T-helper 1 cell (primary cell): ENCODE data around the gene TTC7B.

ENCODE experiments used
- DNase-seq, 5 donors: peaks; one replicate each; pipeline ENCODE4 v3.0.0-alpha.2; 2012 to 2020

Gene TTC7B

GRCh38 chr14:90587252-90587910 lies 228.8 kb downstream of the TTC7B start:
- DNase-seq = no peak

DNA sequence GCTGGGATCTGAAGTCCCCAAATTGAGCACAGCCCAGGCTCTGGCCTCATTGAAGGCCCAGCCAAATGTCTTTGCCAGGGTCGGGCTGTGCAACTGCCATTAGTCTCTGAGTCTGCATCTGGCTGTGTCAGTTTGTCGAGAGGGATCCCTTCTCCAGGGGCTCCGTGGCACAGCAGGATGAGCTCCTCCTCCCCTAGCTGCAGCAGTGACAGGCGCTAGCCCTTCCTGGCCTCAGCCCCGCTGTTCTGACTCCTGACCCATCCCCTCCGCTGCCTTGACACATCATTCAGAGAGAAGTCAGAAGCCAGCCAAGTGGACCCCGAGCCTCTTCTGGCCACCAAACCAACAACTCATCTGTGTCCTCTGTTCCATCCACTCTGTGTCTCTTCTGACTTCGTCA lies 231.1 kb downstream of the TTC7B start:
- DNase-seq = no peak

DNA sequence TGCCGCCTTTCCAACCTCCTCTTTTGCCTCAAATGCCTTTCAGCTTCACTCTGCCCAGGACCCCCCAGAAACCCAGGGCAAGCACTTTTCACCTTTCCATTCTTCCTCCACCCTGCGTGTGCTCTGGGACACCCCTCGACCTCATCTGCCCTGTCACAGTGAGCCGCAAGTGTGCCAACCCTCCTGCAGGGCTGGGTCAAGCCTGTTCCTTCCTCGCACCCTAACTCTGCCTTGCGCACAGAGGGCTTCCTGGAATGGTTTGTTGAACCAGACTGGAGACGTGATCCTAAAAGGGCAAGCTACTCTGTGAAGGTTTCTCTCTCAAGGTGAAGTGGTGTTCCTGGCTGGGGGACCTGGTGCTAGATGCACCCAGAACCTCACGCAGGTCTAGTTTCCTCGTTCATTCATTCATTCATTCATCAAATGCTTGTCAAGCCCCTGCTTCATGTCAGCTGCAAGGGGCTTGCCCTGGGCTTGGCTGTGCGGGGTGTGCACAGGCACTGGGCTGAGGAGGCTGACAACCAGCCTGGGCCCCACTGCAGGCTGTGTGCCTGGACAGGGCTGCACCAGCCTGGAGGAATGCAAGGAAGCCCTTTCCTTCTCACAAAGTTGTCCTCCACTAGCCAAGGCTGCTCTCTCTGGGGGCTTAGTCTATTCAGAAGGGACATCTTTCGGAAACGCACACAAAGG lies 232.2 kb downstream of the TTC7B start:
- no peak for DNase-seq

DNA sequence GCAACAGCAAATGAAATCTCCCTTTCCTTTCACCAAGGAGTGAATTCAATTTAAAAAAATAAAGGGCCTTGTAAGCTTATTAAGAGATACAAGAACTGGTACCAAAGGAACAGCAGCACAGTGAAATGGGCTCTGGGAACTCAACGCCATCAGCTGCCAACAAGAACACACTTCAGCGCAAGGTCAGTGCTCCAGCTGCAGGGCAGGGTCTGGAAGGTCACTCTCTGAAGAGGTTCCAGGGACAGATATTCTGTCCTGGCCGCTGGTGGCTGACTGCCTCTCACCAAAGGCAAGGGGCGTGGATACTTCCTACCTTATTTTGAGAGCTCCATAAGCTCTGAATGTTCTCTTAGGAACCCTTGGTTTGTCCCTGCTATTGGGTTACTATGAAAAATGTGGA lies 232.8 kb downstream of the TTC7B start:
- no peak for DNase-seq

- no peak for DNase-seq
Observed at GRCh38 chr14:90582166-90582565, 234.1 kb downstream of the TTC7B start.

- DNase-seq = no peak
Observed at GRCh38 chr14:90581745-90582144, 234.5 kb downstream of the TTC7B start.

DNA sequence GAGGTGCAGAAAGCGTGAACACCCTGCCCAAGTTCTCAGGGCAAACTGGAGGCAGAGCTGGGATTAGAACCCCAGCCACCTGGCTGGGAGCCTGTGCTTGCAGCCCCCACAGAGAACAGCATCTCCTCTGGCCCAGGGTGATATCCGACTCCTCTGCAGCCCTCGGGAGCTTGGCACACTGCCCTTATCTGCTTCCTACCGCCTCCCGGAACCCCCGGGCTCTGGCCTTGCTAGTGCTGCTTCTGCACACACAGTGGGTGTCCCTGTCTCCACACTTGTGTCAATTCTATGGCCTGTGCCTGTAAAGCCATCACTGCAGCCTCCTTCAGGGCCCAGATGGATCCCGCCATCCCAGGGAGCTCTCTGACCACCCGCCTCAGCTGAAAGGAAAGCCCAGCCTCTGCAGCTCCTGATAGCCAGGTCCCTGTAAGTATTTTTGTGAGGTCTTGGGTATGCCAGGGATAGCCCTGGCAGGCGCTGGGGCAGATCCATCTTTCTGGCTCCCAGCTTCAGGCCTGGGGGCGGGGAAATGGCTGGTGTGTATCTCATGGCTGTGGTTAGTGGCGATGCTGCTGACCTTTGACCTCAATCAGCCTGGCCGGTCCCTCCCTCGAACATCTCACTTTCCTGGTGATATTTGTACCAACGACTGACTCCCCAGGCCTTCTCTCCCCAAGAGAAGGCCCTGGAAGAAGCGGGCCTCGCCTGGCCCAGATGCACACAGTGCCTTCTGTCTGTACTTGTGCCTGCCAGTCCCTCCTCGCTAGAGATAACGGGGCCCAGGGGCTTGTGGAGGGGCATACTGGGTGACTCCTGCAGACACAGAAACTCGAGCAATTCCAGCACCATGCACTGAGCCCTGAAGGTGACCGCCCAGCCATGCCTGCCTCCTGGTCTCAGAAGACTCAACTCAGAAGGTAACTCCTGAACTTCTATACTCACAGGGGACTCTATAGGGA lies 235.6 kb downstream of the TTC7B start:
- no peak for DNase-seq

DNA sequence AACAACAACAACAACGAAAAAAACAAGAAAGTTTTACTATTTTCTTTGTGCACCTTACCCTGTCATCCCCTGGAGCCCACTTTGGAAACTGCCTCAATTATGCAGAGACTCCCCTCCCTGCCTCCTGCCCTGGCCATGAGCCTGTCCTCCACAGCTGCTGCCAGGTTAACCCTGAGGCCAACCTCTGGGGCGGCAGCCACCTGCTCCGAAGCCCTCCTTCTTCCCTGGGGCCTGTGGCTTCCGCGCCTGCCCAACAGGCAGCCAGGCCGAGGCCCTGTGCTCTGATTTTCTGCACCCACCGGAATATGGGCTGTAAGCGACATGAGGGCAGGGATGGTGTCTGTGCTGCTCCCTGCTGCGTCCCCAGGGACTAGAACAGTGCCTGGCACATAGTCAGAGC lies 236.4 kb downstream of the TTC7B start:
- no peak for DNase-seq

GRCh38 chr14:90579088-90579487 lies 237.1 kb downstream of the TTC7B start:
- DNase-seq = no peak

DNA sequence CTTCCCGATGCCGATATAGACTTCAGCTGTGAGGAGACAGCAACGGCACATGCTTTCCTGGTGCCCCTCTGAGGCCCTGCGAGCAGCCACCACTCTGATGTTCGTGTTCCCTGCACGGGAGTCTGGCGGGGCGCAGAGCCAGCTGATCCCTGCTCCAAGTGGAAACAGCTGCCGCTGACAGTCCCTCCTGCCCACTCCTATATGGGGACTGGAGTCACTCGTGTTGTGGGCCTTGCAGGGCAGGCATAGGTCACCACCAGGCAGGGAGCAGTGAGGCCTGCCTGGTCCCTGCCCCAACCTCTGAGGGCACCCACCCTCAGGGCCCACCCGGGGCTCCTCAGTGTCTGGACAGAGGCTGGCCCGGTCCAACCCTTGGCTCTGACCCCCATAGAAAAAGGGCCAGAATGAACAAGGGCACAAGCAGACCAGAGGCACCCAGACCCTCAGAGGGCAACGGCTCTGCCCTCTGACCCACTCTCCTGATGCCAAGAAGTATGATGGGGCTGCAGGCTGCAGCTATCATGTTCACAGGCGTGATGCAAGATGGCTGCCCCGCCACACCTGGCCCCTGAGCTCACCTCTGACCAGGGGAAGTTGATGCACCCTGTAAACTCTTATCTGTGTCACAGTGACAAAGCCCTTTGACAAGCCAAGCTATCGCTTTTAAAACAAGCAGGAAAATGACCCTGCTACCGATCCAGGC lies 237.8 kb downstream of the TTC7B start:
- DNase-seq = no peak

- no peak for DNase-seq
Observed at GRCh38 chr14:90577661-90578282, 238.5 kb downstream of the TTC7B start.

DNA sequence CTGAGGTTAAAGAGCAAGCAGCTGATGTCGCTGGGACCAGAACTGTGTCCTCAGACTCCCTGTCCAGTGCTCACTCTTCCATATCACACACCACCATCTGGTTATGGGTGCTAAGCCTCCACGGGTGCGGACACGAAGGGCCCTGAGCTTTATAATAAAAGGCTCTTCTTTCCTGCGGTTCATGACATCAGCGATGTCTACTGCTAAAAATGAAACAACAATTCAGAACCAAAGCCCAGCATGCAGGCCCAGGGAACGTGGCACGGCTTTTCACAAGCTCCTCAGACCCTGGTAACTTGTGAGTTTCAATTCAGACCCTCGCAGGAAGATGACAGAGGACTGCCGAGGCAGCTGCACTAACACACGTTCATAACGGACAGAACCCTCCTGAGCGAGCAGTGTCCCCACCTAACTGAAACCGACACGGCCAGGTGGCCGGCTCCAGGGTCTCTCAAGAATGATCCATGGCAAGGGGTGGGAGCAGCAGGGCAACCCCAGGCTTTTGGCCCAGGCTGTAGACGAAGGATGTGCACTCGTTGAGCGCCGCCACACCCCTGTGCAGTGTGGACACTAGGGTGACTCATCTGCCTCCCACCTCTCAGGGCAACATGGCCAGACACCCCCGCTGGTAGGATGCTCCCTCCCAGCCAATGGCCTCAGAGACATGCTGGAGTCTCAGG lies 239.1 kb downstream of the TTC7B start:
- DNase-seq = no peak

DNA sequence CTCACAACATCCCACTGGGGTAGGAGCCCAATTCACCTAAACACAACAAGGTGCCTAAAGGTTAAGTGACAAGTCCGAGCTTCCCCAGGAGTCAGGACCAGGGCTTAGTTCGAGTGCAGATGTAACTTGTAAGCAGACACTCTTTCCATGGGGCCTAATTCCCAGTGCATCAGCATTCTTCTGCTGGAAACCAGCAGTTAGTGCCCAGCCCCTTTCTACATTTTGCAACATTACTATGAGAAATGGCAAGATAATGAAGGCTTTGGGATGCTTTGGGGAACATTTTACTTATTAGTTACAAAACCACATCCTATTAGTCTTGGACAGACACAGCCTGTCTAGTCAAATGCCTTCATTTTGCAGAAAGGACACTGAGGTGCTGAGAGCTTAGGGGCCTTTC lies 239.6 kb downstream of the TTC7B start:
- no peak for DNase-seq

- DNase-seq = no peak
Observed at GRCh38 chr14:90575781-90576180, 240.4 kb downstream of the TTC7B start.

- DNase-seq = no peak
Observed at GRCh38 chr14:90575336-90575735, 240.9 kb downstream of the TTC7B start.

- DNase-seq = no peak
Observed at GRCh38 chr14:90574188-90575131, 241.8 kb downstream of the TTC7B start.

- DNase-seq = no peak
Observed at GRCh38 chr14:90573385-90574105, 242.7 kb downstream of the TTC7B start.

DNA sequence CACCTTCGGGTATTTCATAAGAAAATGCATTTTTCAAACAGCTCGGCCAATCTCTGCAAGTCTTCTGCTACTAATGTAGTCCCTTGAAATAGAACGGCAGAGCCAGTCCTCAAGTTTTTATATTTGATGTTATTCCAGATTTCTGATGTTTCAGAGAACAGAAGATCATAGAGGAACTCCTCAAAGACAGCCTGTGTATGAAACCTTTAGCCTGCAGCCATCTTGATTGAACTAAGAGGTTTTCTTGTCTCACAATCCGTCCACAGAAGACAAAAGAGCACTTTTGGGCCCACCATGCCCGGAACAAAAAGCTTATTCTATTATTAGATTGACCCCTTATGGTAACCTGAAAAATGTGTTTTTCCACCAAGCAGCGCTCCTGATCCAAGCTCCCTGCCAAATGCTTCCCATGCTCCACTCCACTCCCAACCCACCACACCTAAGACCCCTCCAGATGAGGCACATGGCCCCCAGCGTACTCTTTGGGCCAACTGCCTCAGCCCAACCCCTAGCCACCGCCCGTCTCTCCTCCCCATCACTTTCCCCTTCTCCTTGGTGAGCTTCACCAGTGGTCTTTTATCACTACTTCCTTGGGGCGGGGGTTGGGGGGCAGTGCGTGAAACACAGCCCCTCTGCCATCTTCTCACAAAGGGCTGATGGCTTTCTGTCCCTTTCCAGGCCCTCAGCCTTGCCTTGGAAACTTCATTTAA lies 243.6 kb downstream of the TTC7B start:
- DNase-seq = no peak
